H1 (cell line): ENCODE measurements around the gene MED17. TPM values are rescaled to one million over a fixed set of nuclear protein-coding genes. Genes with fewer than 3 reads are reported as not detected.

ENCODE experiments used
- CTCF ChIA-PET: fragments of 300-600 bp; sonication (Branson Sonifier 250); formaldehyde crosslinking; loops from one replicate; lab custom pipeline; 2021; ENCODE audit not compliant: partially characterized antibody; lab: Charles Lee
- POLR2A ChIA-PET: fragments of 300-600 bp; sonication (Branson Sonifier 250); formaldehyde crosslinking; loops from one replicate; lab custom pipeline; 2021; ENCODE audit warnings: inconsistent platforms; ENCODE audit not compliant: partially characterized antibody; lab: Charles Lee
- DNase-seq, 2 experiments: peaks; one replicate each; pipeline versions ENCODE4 v3.0.0 to v3.0.0-alpha.2; 2010 to 2022; ENCODE audit warnings: low spot score in 2 of 2, low read depth in 1 of 2, mixed read lengths in 1 of 2
- FAIRE-seq: peaks from 2 replicates; lab custom pipeline; 2011; peaks lifted over from hg19 to GRCh38; lab: Jason Lieb, UNC
- H2AFZ ChIP-seq: 2 replicates; pipeline ENCODE4 v1.8.1; 2012; ENCODE audit warnings: low read length, inconsistent platforms
- H2AK5ac ChIP-seq: 2 replicates; pipeline ENCODE4 v1.6.1; 2013; ENCODE audit warnings: low read depth, low read length
- H2BK120ac ChIP-seq: replicated peaks from 2 replicates; pipeline ENCODE3; 2013; ENCODE audit warnings: low read depth, low read length, inconsistent platforms
- H2BK12ac ChIP-seq: 2 replicates; pipeline ENCODE4 v1.6.1; 2013; ENCODE audit warnings: low read depth, low read length
- H2BK15ac ChIP-seq: 2 replicates; pipeline ENCODE4 v1.6.1; 2013; ENCODE audit warnings: low read length
- H2BK20ac ChIP-seq: 2 replicates; pipeline ENCODE4 v1.6.1; 2013; ENCODE audit warnings: low read length
- H2BK5ac ChIP-seq: 2 replicates; pipeline ENCODE4 v1.6.1; 2013; ENCODE audit warnings: low read depth, low read length
- H3K14ac ChIP-seq: 2 replicates; pipeline ENCODE4 v1.6.1; 2013; ENCODE audit warnings: inconsistent platforms; ENCODE audit not compliant: insufficient read length
- H3K18ac ChIP-seq: 2 replicates; pipeline ENCODE4 v1.6.1; 2013; ENCODE audit warnings: low read length; ENCODE audit errors: extremely low read depth
- H3K23ac ChIP-seq: 2 replicates; pipeline ENCODE4 v1.6.1; 2013; ENCODE audit warnings: inconsistent platforms; ENCODE audit not compliant: insufficient read length
- H3K23me2 ChIP-seq: 2 replicates; pipeline ENCODE4 v1.6.1; 2013; ENCODE audit warnings: low read depth, low read length
- H3K27ac ChIP-seq: 2 replicates; pipeline ENCODE4 v1.6.1; 2011; ENCODE audit warnings: low read depth, low read length, inconsistent platforms
- H3K27me3 ChIP-seq, 4 experiments: replicated peaks in 1 of 4; 1 replicate in 1 of 4; 2 replicates in 3 of 4; pipeline versions ENCODE4 v1.6.1 to v1.8.1; 2011 to 2013; ENCODE audit warnings: low read length in 3 of 4, mild to moderate bottlenecking in 3 of 4, inconsistent platforms in 2 of 4, mixed read lengths in 2 of 4, moderate library complexity in 1 of 4; ENCODE audit not compliant: control insufficient read depth in 3 of 4, insufficient read depth in 3 of 4; ENCODE audit errors: extremely low read depth in 1 of 4
- H3K36me3 ChIP-seq, 4 experiments: 2 replicates each; pipeline versions ENCODE4 v1.6.1 to v1.8.1; 2011 to 2013; ENCODE audit warnings: mild to moderate bottlenecking in 4 of 4, low read length in 3 of 4, moderate library complexity in 2 of 4, control low read depth in 1 of 4, inconsistent platforms in 1 of 4; ENCODE audit not compliant: insufficient read depth in 4 of 4, control insufficient read depth in 2 of 4
- H3K4ac ChIP-seq: replicated peaks from 2 replicates; pipeline ENCODE3; 2013; ENCODE audit warnings: low read length, low read depth, mixed read lengths, inconsistent platforms; ENCODE audit not compliant: insufficient read length
- H3K4me1 ChIP-seq, 4 experiments: replicated peaks in 1 of 4; 1 replicate in 1 of 4; 2 replicates in 3 of 4; pipeline versions ENCODE4 v1.6.1 to v1.8.1; 2011 to 2013; ENCODE audit warnings: low read length in 3 of 4, inconsistent platforms in 2 of 4, mixed read lengths in 1 of 4; ENCODE audit not compliant: insufficient read depth in 4 of 4, control insufficient read depth in 3 of 4
- H3K4me2 ChIP-seq, 2 experiments: 2 replicates each; pipeline versions ENCODE4 v1.6.1 to v1.8.1; 2011 to 2013; ENCODE audit warnings: low read depth in 2 of 2, low read length in 2 of 2, control low read depth in 1 of 2, inconsistent platforms in 1 of 2, mild to moderate bottlenecking in 1 of 2; ENCODE audit not compliant: insufficient read depth in 1 of 2
- H3K4me3 ChIP-seq, 4 experiments: fragments of 200-600, 300-600 bp in 1 of 4; sonication (generic), shearing (Covaris generic), sonication (Bioruptor Twin) in 1 of 4; 2 replicates each; pipeline versions ENCODE4 v1.5.1 to v1.8.1; 2011 to 2016; ENCODE audit warnings: low read length in 4 of 4, low read depth in 3 of 4, control low read depth in 2 of 4, inconsistent platforms in 2 of 4, mild to moderate bottlenecking in 2 of 4, mixed read lengths in 1 of 4, moderate library complexity in 1 of 4; ENCODE audit not compliant: insufficient read depth in 2 of 4; ENCODE audit errors: extremely low read depth in 1 of 4
- H3K56ac ChIP-seq: replicated peaks from 2 replicates; pipeline ENCODE3; 2013; ENCODE audit warnings: low read depth, mild to moderate bottlenecking, mixed read lengths, low read length, inconsistent platforms; ENCODE audit not compliant: insufficient read length
- H3K79me1 ChIP-seq: 2 replicates; pipeline ENCODE4 v1.6.1; 2013; ENCODE audit warnings: low read depth, low read length, control low read depth
- H3K79me2 ChIP-seq, 2 experiments: 2 replicates each; pipeline versions ENCODE4 v1.6.1 to v1.8.1; 2012 to 2013; ENCODE audit warnings: low read length in 2 of 2, mild to moderate bottlenecking in 2 of 2, inconsistent platforms in 1 of 2; ENCODE audit not compliant: insufficient read depth in 2 of 2, control insufficient read depth in 1 of 2
- H3K9ac ChIP-seq, 4 experiments: replicated peaks in 1 of 4; 1 replicate in 1 of 4; 2 replicates in 3 of 4; pipeline versions ENCODE4 v1.6.1 to v1.8.1; 2011 to 2013; ENCODE audit warnings: low read depth in 3 of 4, low read length in 3 of 4, control low read depth in 2 of 4, mild to moderate bottlenecking in 2 of 4, moderate library complexity in 2 of 4, inconsistent platforms in 1 of 4; ENCODE audit errors: extremely low read depth in 1 of 4
- H3K9me3 ChIP-seq, 2 experiments: 2 replicates each; pipeline versions ENCODE4 v1.6.1 to v1.8.1; 2012 to 2013; ENCODE audit warnings: mild to moderate bottlenecking in 2 of 2, moderate library complexity in 2 of 2, control low read depth in 1 of 2, inconsistent platforms in 1 of 2, low read depth in 1 of 2, low read length in 1 of 2, mixed read lengths in 1 of 2; ENCODE audit not compliant: insufficient read depth in 2 of 2
- H4K20me1 ChIP-seq, 2 experiments: replicated peaks in 1 of 2; 2 replicates each; pipeline versions ENCODE3 to v1.8.1; 2011 to 2013; ENCODE audit warnings: inconsistent platforms in 2 of 2, low read length in 2 of 2, mild to moderate bottlenecking in 1 of 2; ENCODE audit not compliant: insufficient read depth in 2 of 2, control insufficient read depth in 1 of 2
- H4K5ac ChIP-seq: 2 replicates; pipeline ENCODE4 v1.6.1; 2013; ENCODE audit warnings: low read length, low read depth, mixed read lengths, inconsistent platforms; ENCODE audit not compliant: insufficient read length
- H4K8ac ChIP-seq: 2 replicates; pipeline ENCODE4 v1.8.0; 2013; ENCODE audit warnings: mild to moderate bottlenecking, moderate library complexity, low read length, inconsistent platforms; ENCODE audit not compliant: insufficient read depth; ENCODE audit errors: extremely low read depth
- H4K91ac ChIP-seq: replicated peaks from 2 replicates; pipeline ENCODE3; 2013; ENCODE audit warnings: low read length, mixed read lengths, inconsistent platforms; ENCODE audit not compliant: insufficient read length
- ATF2 ChIP-seq: IDR thresholded peaks from 2 replicates; pipeline ENCODE4 v1.6.1; 2012; ENCODE audit warnings: low read length, inconsistent platforms
- BACH1 ChIP-seq: IDR thresholded peaks from 2 replicates; pipeline ENCODE4 v1.6.1; 2012; ENCODE audit warnings: low read length, improper control_type of control experiment
- BRCA1 ChIP-seq: IDR thresholded peaks from 2 replicates; pipeline ENCODE4 v1.6.1; 2012; ENCODE audit warnings: low read depth, low read length, improper control_type of control experiment
- CBX8 ChIP-seq: fragments of 300-800, 300-1000 bp; sonication (generic); IDR thresholded peaks from 2 replicates; pipeline ENCODE4 v1.7.1; 2016; ENCODE audit warnings: low read depth, low read length, borderline replicate concordance
- CHD2 ChIP-seq: IDR thresholded peaks from 2 replicates; pipeline ENCODE4 v1.6.1; 2012; ENCODE audit warnings: low read length, improper control_type of control experiment
- FOSL1 ChIP-seq: IDR thresholded peaks from 2 replicates; pipeline ENCODE4 v1.6.1; 2011; ENCODE audit warnings: mild to moderate bottlenecking, low read depth, low read length, moderate library complexity; ENCODE audit not compliant: insufficient read depth
- JUND ChIP-seq: IDR thresholded peaks from 2 replicates; pipeline ENCODE4 v1.6.1; 2011; ENCODE audit warnings: mild to moderate bottlenecking, improper control_type of control experiment, low read length
- MAFK ChIP-seq: IDR thresholded peaks from 2 replicates; pipeline ENCODE4 v1.6.1; 2012; ENCODE audit warnings: low read depth, mild to moderate bottlenecking, improper control_type of control experiment, low read length
- POU5F1 ChIP-seq: IDR thresholded peaks from 2 replicates; pipeline ENCODE4 v1.6.1; 2011; ENCODE audit warnings: low read depth, mild to moderate bottlenecking, low read length, moderate library complexity
- RXRA ChIP-seq: IDR thresholded peaks from 2 replicates; pipeline ENCODE4 v1.6.1; 2011; ENCODE audit warnings: low read depth, mild to moderate bottlenecking, low read length, moderate library complexity; ENCODE audit not compliant: insufficient read depth
- SAP30 ChIP-seq: fragments of 300-600 bp; sonication (generic); IDR thresholded peaks from 2 replicates; pipeline ENCODE4 v1.7.1; 2012; ENCODE audit warnings: low read length, moderate library complexity, mild to moderate bottlenecking, inconsistent platforms; ENCODE audit not compliant: insufficient read depth, insufficient replicate concordance
- SP4 ChIP-seq: IDR thresholded peaks from 2 replicates; pipeline ENCODE4 v1.6.1; 2012; ENCODE audit warnings: low read length, inconsistent platforms
- ZNF274 ChIP-seq: IDR thresholded peaks from 2 replicates; pipeline ENCODE4 v1.7.0; 2012; ENCODE audit warnings: low read length, borderline replicate concordance; ENCODE audit errors: extremely low read depth
- WGBS, 2 experiments: shearing (Covaris generic) in 1 of 2; methylation state at CpG; one replicate each; pipeline versions ENCODE4 v1.1.6 to v1.1.7; 2013 to 2015; ENCODE audit warnings: low lambda C conversion rate in 2 of 2, mixed read lengths in 2 of 2, inconsistent platforms in 1 of 2, low coverage in 1 of 2, missing lambda C conversion rate in 1 of 2; ENCODE audit not compliant: insufficient replicate concordance in 2 of 2, insufficient coverage in 1 of 2, insufficient read length in 1 of 2; ENCODE audit errors: extremely low coverage in 1 of 2, missing lambda C conversion rate in 1 of 2; 5-methylcytosine and 5-hydroxymethylcytosine counted together
- polyA plus RNA-seq, 7 experiments: library from polyadenylated mRNA; depleted of rRNA in 3 of 7; stranded (reverse) in 5 of 7; unstranded in 2 of 7; fragments of >200 nt in 5 of 7; fragments of 200-250 nt in 2 of 7; gene quantifications; 1 replicate in 5 of 7; 2 replicates in 1 of 7; 4 replicates in 1 of 7; pipeline versions ENCODE4 v1.2.1 to v1.2.3, GENCODE V29; 2011 to 2013; ENCODE audit warnings: missing spikeins in 2 of 7, mixed read lengths in 2 of 7
- total RNA-seq: library from RNA; stranded (reverse); fragmentation: NEBNext Ultra II Directional; extraction: Animal tissue kit (Norgen Biotek cat#: 25700); gene quantifications from 2 replicates; pipeline ENCODE4 v1.2.1, GENCODE V29; 2021

The MED17 gene
- total and polyA plus RNA-seq, 2 of the 8 experiments (the other 6 are each of a cell fraction or from before 2014, with no cell fraction given), result 8.8 to 33.7 TPM

GRCh38 chr11:93807980-93808379, 23.9 kb downstream of the MED17 start:
- Histone ChIP-seq H3K4ac (no peak overlapping the region), H3K4me1 (no peaks in the 10 kb centered on the region), H3K36me3 (peaks cover 31 to 93% (median 57%) of the 10 kb centered on the region in 4 experiments), H4K91ac (no peak overlapping the region), H3K79me1 (no peaks in the 10 kb centered on the region; the same call in 1 of the 2 replicates), H3K9me3 (no peaks in the 10 kb centered on the region), H3K4me2 (no peak overlapping the region), H3K18ac (no peak overlapping the region), H3K27ac (no peak overlapping the region), H3K27me3 (no peaks in the 10 kb centered on the region), H3K4me3 (no peak overlapping the region), H2BK15ac (no peak overlapping the region), H4K5ac (no peak overlapping the region), H3K56ac (no peak overlapping the region), H2BK120ac (no peak overlapping the region), H3K14ac (no peak overlapping the region), H2AFZ (no peak overlapping the region), H3K23ac (no peak overlapping the region), H3K23me2 (no peaks in the 10 kb centered on the region), H2BK20ac (no peak overlapping the region), H3K79me2 (no peaks in the 10 kb centered on the region), H2AK5ac (no peak overlapping the region), H2BK5ac (no peak overlapping the region), H3K9ac (no peak overlapping the region), H2BK12ac (no peak overlapping the region), H4K8ac (no peak overlapping the region), H4K20me1 (peaks cover 0 to 5% of the 10 kb centered on the region in 2 experiments)
- FAIRE-seq (no peak), DNase-seq (no peak)
- ChIA-PET CTCF (interaction anchor here (0.6 to 0.8 kb wide), 2 partner anchors 32 to 231 kb away, joined by 3 read pairs; no protein-coding TSS in a partner anchor), POLR2A (interaction anchor here (1.3 kb wide), 1 partner anchor 9 kb away, joined by 3 read pairs; no protein-coding TSS in a partner anchor)
- WGBS, 2 experiments, result 91% methylated on average over 3 of the region's 3 CpGs; no CpG with 5 or more reads in 1 of the 2 experiments
- no peak for TF ChIP-seq ZNF274
- no peak for TF ChIP-seq MAFK
- TF ChIP-seq CBX8, result no peak
- TF ChIP-seq ATF2, result no peak
- no peak for TF ChIP-seq RXRA
- no peak for TF ChIP-seq SP4
- TF ChIP-seq SAP30, result no peak
- no peak for TF ChIP-seq JUND
- TF ChIP-seq BACH1, result no peak
- no peak for TF ChIP-seq CHD2
- TF ChIP-seq POU5F1, result no peak
- TF ChIP-seq FOSL1, result no peak
- no peak for TF ChIP-seq BRCA1
